ENCODE results near the gene IFNA16.
"Not testable (repeated sequence)": the region's sequence is repeated elsewhere in the genome, so short reads cannot be mapped to it uniquely, and the experiment has no call there.

GRCh38 chr9:21236360-21236714 lies 19.2 kb upstream of the IFNA16 start:
- TF ChIP-seq NFRKB (IDR thresholded peaks at IDR 0.05); FOXM1 (IDR thresholded peaks at IDR 0.05; ENCODE audit: borderline replicate concordance); SP1 (IDR thresholded peaks at IDR 0.05); TARDBP (IDR thresholded peaks at IDR 0.05): not testable (repeated sequence)

All from HEK293T (cell line).